Keratinocyte (primary cell): ENCODE data around the gene ANKS1B. TPM values are rescaled to one million over a fixed set of nuclear protein-coding genes. Genes with fewer than 3 reads are reported as not detected.

ENCODE experiments used
- DNase-seq: peaks from one replicate; pipeline ENCODE4 v3.0.0-alpha.2; 2011; ENCODE audit warnings: low read depth, missing footprints, low spot score
- FAIRE-seq: peaks from 2 replicates; lab custom pipeline; 2011; peaks lifted over from hg19 to GRCh38; lab: Jason Lieb, UNC
- H2AFZ ChIP-seq: 2 replicates; pipeline ENCODE4 v1.6.0; 2012; ENCODE audit warnings: low read length, control low read depth, inconsistent platforms; ENCODE audit not compliant: control insufficient read depth
- H3K27ac ChIP-seq: 2 replicates; pipeline ENCODE4 v1.5.1; 2011; ENCODE audit warnings: low read length; ENCODE audit not compliant: control insufficient read depth, insufficient read depth
- H3K27me3 ChIP-seq: 3 replicates; pipeline ENCODE4 v1.6.0; 2011; ENCODE audit warnings: low read length; ENCODE audit not compliant: control insufficient read depth, insufficient read depth; ENCODE audit errors: extremely low read depth
- H3K36me3 ChIP-seq, 2 experiments: 2 replicates in 1 of 2; 3 replicates in 1 of 2; pipeline ENCODE4 v1.5.1; 2011; ENCODE audit warnings: low read length in 2 of 2, mild to moderate bottlenecking in 1 of 2; ENCODE audit not compliant: control insufficient read depth in 2 of 2, insufficient read depth in 2 of 2; ENCODE audit errors: extremely low read depth in 1 of 2
- H3K4me1 ChIP-seq: 3 replicates; pipeline ENCODE4 v1.5.1; 2011; ENCODE audit warnings: low read length; ENCODE audit not compliant: control insufficient read depth, insufficient read depth; ENCODE audit errors: extremely low read depth
- H3K4me2 ChIP-seq: 3 replicates; pipeline ENCODE4 v1.6.0; 2011; ENCODE audit warnings: low read depth, low read length; ENCODE audit not compliant: control insufficient read depth, insufficient read depth; ENCODE audit errors: extremely low read depth
- H3K4me3 ChIP-seq, 3 experiments: fragments of 200-600 bp in 1 of 3; sonication (generic) in 1 of 3; 2 replicates in 2 of 3; 3 replicates in 1 of 3; pipeline ENCODE4 v1.5.1; 2011 to 2016; ENCODE audit warnings: low read length in 3 of 3, mild to moderate bottlenecking in 3 of 3, control low read depth in 2 of 3, inconsistent platforms in 1 of 3, low read depth in 1 of 3, mixed read lengths in 1 of 3, mixed run types in 1 of 3, moderate library complexity in 1 of 3; ENCODE audit not compliant: control insufficient read depth in 2 of 3, insufficient read depth in 2 of 3; ENCODE audit errors: extremely low read depth in 1 of 3
- H3K79me2 ChIP-seq: 2 replicates; pipeline ENCODE4 v1.6.0; 2012; ENCODE audit warnings: low read length; ENCODE audit not compliant: control insufficient read depth, insufficient read depth
- H3K9ac ChIP-seq: 3 replicates; pipeline ENCODE4 v1.6.0; 2011; ENCODE audit warnings: low read length; ENCODE audit not compliant: control insufficient read depth, insufficient read depth; ENCODE audit errors: extremely low read depth
- H3K9me1 ChIP-seq: 3 replicates; pipeline ENCODE4 v1.6.0; 2011; ENCODE audit warnings: low read length; ENCODE audit not compliant: control insufficient read depth, insufficient read depth; ENCODE audit errors: extremely low read depth
- H3K9me3 ChIP-seq: 2 replicates; pipeline ENCODE4 v1.5.1; 2012; ENCODE audit warnings: low read depth, low read length; ENCODE audit not compliant: control insufficient read depth
- H4K20me1 ChIP-seq: 3 replicates; pipeline ENCODE4 v1.6.0; 2011; ENCODE audit warnings: low read length; ENCODE audit not compliant: control insufficient read depth, insufficient read depth; ENCODE audit errors: extremely low read depth
- CTCF ChIP-seq, 3 experiments: IDR thresholded peaks in 1 of 3; conservative IDR thresholded peaks in 1 of 3; optimal IDR thresholded peaks in 1 of 3; 2 replicates in 2 of 3; 3 replicates in 1 of 3; pipeline versions ENCODE3 to v1.5.1; 2011; ENCODE audit warnings: low read length in 3 of 3, mild to moderate bottlenecking in 3 of 3, moderate library complexity in 2 of 3, control low read depth in 1 of 3, inconsistent platforms in 1 of 3; ENCODE audit not compliant: insufficient read depth in 2 of 3; ENCODE audit errors: extremely low read depth in 1 of 3
- EZH2 ChIP-seq: IDR thresholded peaks from one replicate; pipeline ENCODE4 v1.6.1; 2012; ENCODE audit warnings: inconsistent platforms, mild to moderate bottlenecking, low read length, moderate library complexity
- dilution Hi-C: fragments of 300-500 bp; cut with MboI; formaldehyde crosslinking; loops from one replicate; pipeline ENCODE4 v1.7.0; 2020; ENCODE audit warnings: low sequenced_read_pairs; ENCODE audit not compliant: extremely low pct_ligation_motif_present
- polyA plus RNA-seq, 5 experiments: library from polyadenylated mRNA; depleted of rRNA in 3 of 5; stranded (reverse) in 3 of 5; stranded (forward) in 1 of 5; unstranded in 1 of 5; fragments of >200 nt; gene quantifications; 1 replicate in 1 of 5; 2 replicates in 3 of 5; 3 replicates in 1 of 5; pipeline versions ENCODE4 v1.2.1 to v1.2.3, GENCODE V29; 2011 to 2012; ENCODE audit warnings: missing spikeins in 2 of 5, low read depth in 1 of 5, low replicate concordance in 1 of 5

The ANKS1B gene
- polyA plus RNA-seq, 1 donor (not counting 4 experiments of a cell fraction or from before 2014, with no cell fraction given) = not detected

GRCh38 chr12:99259040-99259934 lies 725.4 kb downstream of the ANKS1B start:
- Histone ChIP-seq H3K27ac (no peak overlapping the region), H3K4me3 (no peak overlapping the region), H2AFZ (no peak overlapping the region), H3K9me3 (no peaks in the 10 kb centered on the region), H3K27me3 (no peaks in the 10 kb centered on the region), H3K9me1 (no peaks in the 10 kb centered on the region), H3K36me3 (no peaks in the 10 kb centered on the region), H4K20me1 (no peaks in the 10 kb centered on the region), H3K4me2 (no peak overlapping the region), H3K9ac (no peak overlapping the region), H3K4me1 (no peaks in the 10 kb centered on the region), H3K79me2 (no peaks in the 10 kb centered on the region)
- TF ChIP-seq CTCF (optimal IDR thresholded peaks at IDR 0.05 in 1 of 3, IDR thresholded peaks at IDR 0.05 in 1 of 3, conservative IDR thresholded peaks at IDR 0.05 in 1 of 3; ENCODE audit: extremely low read depth in 1 of 3, insufficient read depth in 2 of 3, low read length in 3 of 3) = no peak
- TF ChIP-seq EZH2 = no peak
- no peak for FAIRE-seq
- dilution Hi-C loops = no loop called here
- no peak for DNase-seq

- H3K9me3 ChIP-seq = no peaks in the 10 kb centered on the region
- H3K27ac ChIP-seq = no peak overlapping the region
- TF ChIP-seq CTCF (optimal IDR thresholded peaks at IDR 0.05 in 1 of 3, IDR thresholded peaks at IDR 0.05 in 1 of 3, conservative IDR thresholded peaks at IDR 0.05 in 1 of 3; ENCODE audit: extremely low read depth in 1 of 3, insufficient read depth in 2 of 3, low read length in 3 of 3) (no peak), EZH2 (no peak)
- no peak overlapping the region for H2AFZ ChIP-seq
- dilution Hi-C loops = no loop called here
- H3K9me1 ChIP-seq = no peaks in the 10 kb centered on the region
- H3K9ac ChIP-seq = no peak overlapping the region
- no peaks in the 10 kb centered on the region for H3K4me1 ChIP-seq
- H4K20me1 ChIP-seq = no peaks in the 10 kb centered on the region
- H3K36me3 ChIP-seq = no peaks in the 10 kb centered on the region
- H3K4me2 ChIP-seq = no peak overlapping the region
- DNase-seq (no peak), FAIRE-seq (no peak)
- no peaks in the 10 kb centered on the region for H3K27me3 ChIP-seq
- no peak overlapping the region for H3K4me3 ChIP-seq
- no peaks in the 10 kb centered on the region for H3K79me2 ChIP-seq
Observed at GRCh38 chr12:99257672-99258071, 727.1 kb downstream of the ANKS1B start.
